ENCODE measurements around the gene ZNF423. TPM values are rescaled to one million over a fixed set of nuclear protein-coding genes. Genes with fewer than 3 reads are reported as not detected.

Gene ZNF423
- total and polyA plus RNA-seq, 9 of the 15 experiments (the other 6 are each of a cell fraction or from before 2014, with no cell fraction given) = not detected

DNA sequence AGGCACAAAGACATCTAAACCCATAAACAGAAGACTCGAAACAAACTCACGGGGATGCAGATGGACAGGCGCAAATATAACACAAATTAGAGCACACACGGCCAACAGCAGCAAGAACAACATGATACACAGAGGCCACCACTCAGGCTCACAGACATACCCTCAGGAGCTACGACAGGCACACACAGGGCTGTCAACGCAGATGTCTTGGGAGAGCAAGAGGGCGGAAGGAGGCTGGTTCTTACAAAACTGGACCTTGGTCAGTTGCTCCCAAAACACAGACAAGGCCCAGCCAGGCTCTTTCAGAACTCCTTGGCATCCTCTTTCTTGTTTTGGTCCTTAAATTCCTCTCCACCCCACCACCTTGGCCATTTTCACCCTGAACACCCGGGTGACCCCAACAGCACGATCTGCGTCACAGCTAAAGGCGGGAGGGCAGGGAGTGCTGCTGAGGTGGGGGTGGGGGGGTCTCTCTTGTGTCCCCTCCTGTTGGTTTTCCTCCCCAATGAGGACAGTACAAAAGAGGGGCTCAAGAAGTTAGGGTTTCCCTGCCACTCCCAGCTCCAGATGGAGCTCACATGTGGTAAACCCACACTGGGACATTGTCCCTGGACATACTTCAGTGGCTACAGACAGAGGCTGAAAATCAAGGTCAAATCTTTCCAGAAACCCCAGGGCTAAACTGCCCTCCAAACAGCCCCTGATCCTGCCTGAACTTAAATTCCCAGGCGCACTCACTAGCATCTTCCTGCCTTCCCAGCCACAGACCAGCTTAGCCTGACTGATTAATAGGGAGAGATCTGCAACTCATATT lies 261.0 kb downstream of the ZNF423 start (continued):
- no peak for TF ChIP-seq E2F6 (IDR thresholded peaks at IDR 0.05; ENCODE audit: borderline replicate concordance in 1 of 2, extremely low read depth in 1 of 2, insufficient read depth in 1 of 2, insufficient read length in 1 of 2, low read depth in 1 of 2, low read length in 1 of 2, poor library complexity in 1 of 2, severe bottlenecking in 1 of 2)
- TF ChIP-seq ZNF444 (CRISPR knock-in tag; IDR thresholded peaks at IDR 0.05) = no peak
- TF ChIP-seq RB1 (IDR thresholded peaks at IDR 0.05; ENCODE audit: low read depth) = no peak

DNA sequence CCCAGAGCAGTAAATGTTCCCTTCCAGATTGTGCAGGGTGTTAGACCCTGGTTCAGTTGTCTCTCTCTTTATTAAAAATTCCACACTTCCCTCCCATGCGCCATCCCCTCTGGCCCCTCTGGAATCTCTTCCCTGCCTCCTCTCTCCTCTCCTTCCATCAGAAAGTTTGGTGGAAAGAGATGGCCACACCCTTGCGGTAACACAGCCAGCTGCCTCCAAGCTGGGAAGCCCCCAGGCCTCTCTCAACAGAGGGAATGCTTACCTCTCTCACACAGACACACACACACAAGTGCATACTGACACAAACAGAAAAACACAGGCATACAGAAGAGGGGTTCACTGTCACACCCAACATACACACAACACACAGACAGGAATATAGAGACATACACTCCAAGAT lies 261.8 kb downstream of the ZNF423 start:
- BruUV-seq (replicated peaks) = no TSS peak
- H3K79me2 ChIP-seq (ENCODE audit: control insufficient read depth, insufficient read depth, low read length) = no peaks in the 10 kb centered on the region
- no peak overlapping the region for H3K9ac ChIP-seq (ENCODE audit: insufficient read depth in 1 of 2, low read depth in 2 of 2, low read length in 2 of 2)
- 0 out of 2 replicates have a peak, but pooled peaks cover 4% of the 10 kb centered on the region for H4K20me1 ChIP-seq (replicated peaks; ENCODE audit: control insufficient read depth, insufficient read depth, low read length)
- TF ChIP-seq ZNF124 (CRISPR knock-in tag; IDR thresholded peaks at IDR 0.05) (no peak), DIDO1 (tag; IDR thresholded peaks at IDR 0.05; ENCODE audit: low read depth) (no peak), FOXK2 (conservative IDR thresholded peaks at IDR 0.05 in 1 of 2, IDR thresholded peaks at IDR 0.05 in 1 of 2; ENCODE audit: low read depth in 2 of 2) (no peak)
- H3K9me3 ChIP-seq (replicated peaks; ENCODE audit: control insufficient read depth, insufficient read depth, low read depth, low read length) = no peaks in the 10 kb centered on the region
- H2AFZ ChIP-seq (ENCODE audit: low read depth, low read length) = no peak overlapping the region
- ChIA-PET CTCF (ENCODE audit: low intra/inter-chr PET ratio) (no interaction called here), POLR2A (no interaction called here)
- intact Hi-C loops (cut with micrococcal nuclease) (no loop called here), in situ Hi-C loops (cut with MboI) (no loop called here)
- no peak overlapping the region for H3K4me3 ChIP-seq
- DNase-seq (ENCODE audit: extremely low read depth in 1 of 4, low spot score in 3 of 4) = no peak
- no peaks in the 10 kb centered on the region for H3K9me1 ChIP-seq (ENCODE audit: control insufficient read depth, insufficient read depth, low read length)
- ATAC-seq = no peak
- no peaks in the 10 kb centered on the region for H3K4me1 ChIP-seq (replicated peaks in 1 of 2; ENCODE audit: control insufficient read depth in 2 of 2, insufficient read depth in 2 of 2, low read length in 2 of 2)
- no peak overlapping the region for H3K4me2 ChIP-seq (ENCODE audit: insufficient read depth, low read length)
- H3K27me3 ChIP-seq (ENCODE audit: control insufficient read depth in 2 of 2, insufficient read depth in 2 of 2, low read length in 2 of 2) = peaks cover 15 to 44% of the 10 kb centered on the region in 2 experiments; a peak in 4 of 5 replicates
- H3K36me3 ChIP-seq (ENCODE audit: control insufficient read depth, insufficient read depth, low read length) = no peaks in the 10 kb centered on the region
- H3K27ac ChIP-seq (ENCODE audit: extremely low read depth, low read depth, low read length) = no peak overlapping the region
- WGBS (ENCODE audit: insufficient coverage, low coverage, missing lambda C conversion rate) = 0% methylated on average over 1 of the region's 2 CpGs
- no peak for FAIRE-seq
